Activated naive CD8-positive, alpha-beta T cell treated with anti-CD3 and anti-CD28 coated beads, Interleukin-2, amount 10 ng/mL, durations not matched to agents 7 days and 5 days (primary cell): ENCODE results near the gene A3GALT2. TPM values are rescaled to one million over a fixed set of nuclear protein-coding genes. Genes with fewer than 3 reads are reported as not detected.

ENCODE experiments used
- ATAC-seq: fragments of 150-1000 bp; cut with Tn5 transposase; one replicate; pipeline ENCODE4 v1.10.0; 2021; ENCODE audit warnings: low read depth, moderate library complexity
- POLR2A ChIA-PET: fragments of 350-600 bp; sonication (Branson Sonifier 250); formaldehyde crosslinking; loops from one replicate; lab custom pipeline; 2021; ENCODE audit warnings: antibody characterized with exemption; lab: Charles Lee
- DNase-seq: peaks from one replicate; pipeline ENCODE4 v3.0.0; 2021
- H3K27ac Mint-ChIP-seq: one replicate; pipeline ENCODE4 v1.8.0; 2022; ENCODE audit warnings: mild to moderate bottlenecking, mixed read lengths
- H3K27me3 Mint-ChIP-seq: one replicate; pipeline ENCODE4 v1.8.0; 2022; ENCODE audit warnings: mild to moderate bottlenecking, moderate library complexity, mixed read lengths
- H3K36me3 Mint-ChIP-seq: one replicate; pipeline ENCODE4 v1.8.0; 2021; ENCODE audit warnings: mild to moderate bottlenecking, mixed read lengths
- H3K4me1 Mint-ChIP-seq: one replicate; pipeline ENCODE4 v1.8.0; 2021; ENCODE audit warnings: mixed read lengths
- H3K4me3 Mint-ChIP-seq: one replicate; pipeline ENCODE4 v1.8.0; 2022; ENCODE audit warnings: mild to moderate bottlenecking, moderate library complexity, mixed read lengths
- H3K9me3 Mint-ChIP-seq: one replicate; pipeline ENCODE4 v1.8.0; 2021; ENCODE audit warnings: mixed read lengths
- total RNA-seq, 2 experiments: library from RNA; stranded (reverse); gene quantifications; one replicate each; pipeline ENCODE4 v1.2.3, GENCODE V29; 2021

A3GALT2 gene
- total RNA-seq, 2 experiments from 2014 or later: 0.31 TPM; not detected in 1

GRCh38 chr1:33323663-33324477, 3.0 kb upstream of the A3GALT2 start:
- Mint-ChIP-seq H3K27me3 (no peaks in the 10 kb centered on the region), H3K27ac (no peak overlapping the region), H3K4me1 (peaks cover 7% of the 10 kb centered on the region), H3K9me3 (no peaks in the 10 kb centered on the region), H3K4me3 (no peak overlapping the region), H3K36me3 (peaks cover 17% of the 10 kb centered on the region)
- DNase-seq: no peak
- ATAC-seq: no peak
- POLR2A ChIA-PET: no interaction called here

GRCh38 chr1:33322870-33323585, 2.1 kb upstream of the A3GALT2 start:
- no peak for DNase-seq
- no peak overlapping the region for H3K4me3 Mint-ChIP-seq
- H3K27ac Mint-ChIP-seq: no peak overlapping the region
- peaks cover 3% of the 10 kb centered on the region for H3K27me3 Mint-ChIP-seq
- POLR2A ChIA-PET: no interaction called here
- ATAC-seq: no peak
- no peaks in the 10 kb centered on the region for H3K9me3 Mint-ChIP-seq
- peaks cover 2% of the 10 kb centered on the region for H3K4me1 Mint-ChIP-seq
- peaks cover 11% of the 10 kb centered on the region for H3K36me3 Mint-ChIP-seq

- Mint-ChIP-seq H3K4me3 (no peak overlapping the region), H3K4me1 (peaks cover under 1% of the 10 kb centered on the region), H3K27me3 (peaks cover 6% of the 10 kb centered on the region), H3K36me3 (peaks cover 11% of the 10 kb centered on the region), H3K9me3 (no peaks in the 10 kb centered on the region), H3K27ac (no peak overlapping the region)
- no peak for ATAC-seq
- POLR2A ChIA-PET: no interaction called here
- DNase-seq: no peak
Measured at GRCh38 chr1:33322109-33322508, 1.2 kb upstream of the A3GALT2 start.

- Mint-ChIP-seq H3K27me3 (peaks cover 12% of the 10 kb centered on the region), H3K4me3 (no peak overlapping the region), H3K9me3 (no peaks in the 10 kb centered on the region), H3K36me3 (peaks cover 11% of the 10 kb centered on the region), H3K27ac (no peak overlapping the region), H3K4me1 (no peaks in the 10 kb centered on the region)
- ATAC-seq (no peak), DNase-seq (no peak)
- POLR2A ChIA-PET: no interaction called here
Measured at GRCh38 chr1:33321178-33321577, 280 bp upstream of the A3GALT2 start.

GRCh38 chr1:33319949-33320618, 814 bp downstream of the A3GALT2 start:
- POLR2A ChIA-PET: no interaction called here
- Mint-ChIP-seq H3K4me3 (no peak overlapping the region), H3K27me3 (peaks cover 18% of the 10 kb centered on the region), H3K27ac (no peak overlapping the region), H3K9me3 (no peaks in the 10 kb centered on the region), H3K36me3 (peaks cover 5% of the 10 kb centered on the region), H3K4me1 (no peaks in the 10 kb centered on the region)
- DNase-seq (no peak), ATAC-seq (no peak)

- H3K27me3 Mint-ChIP-seq: peaks cover 18% of the 10 kb centered on the region
- ATAC-seq (no peak), DNase-seq (no peak)
- H3K4me3 Mint-ChIP-seq: no peak overlapping the region
- H3K9me3 Mint-ChIP-seq: no peaks in the 10 kb centered on the region
- peaks cover 4% of the 10 kb centered on the region for H3K36me3 Mint-ChIP-seq
- POLR2A ChIA-PET: no interaction called here
- no peaks in the 10 kb centered on the region for H3K4me1 Mint-ChIP-seq
- no peak overlapping the region for H3K27ac Mint-ChIP-seq
Measured at GRCh38 chr1:33319186-33319948, 1.5 kb downstream of the A3GALT2 start.

- Mint-ChIP-seq H3K4me3 (no peak overlapping the region), H3K4me1 (no peaks in the 10 kb centered on the region), H3K36me3 (peaks cover under 1% of the 10 kb centered on the region), H3K27me3 (peaks cover 18% of the 10 kb centered on the region), H3K9me3 (no peaks in the 10 kb centered on the region), H3K27ac (no peak overlapping the region)
- POLR2A ChIA-PET: no interaction called here
- DNase-seq (no peak), ATAC-seq (no peak)
Measured at GRCh38 chr1:33317946-33318345, 3.0 kb downstream of the A3GALT2 start.

- DNase-seq (no peak), ATAC-seq (no peak)
- Mint-ChIP-seq H3K27ac (no peak overlapping the region), H3K36me3 (no peaks in the 10 kb centered on the region), H3K4me1 (no peaks in the 10 kb centered on the region), H3K9me3 (no peaks in the 10 kb centered on the region), H3K4me3 (no peak overlapping the region), H3K27me3 (peaks cover 20% of the 10 kb centered on the region)
- POLR2A ChIA-PET: no interaction called here
Measured at GRCh38 chr1:33317354-33317753, 3.5 kb downstream of the A3GALT2 start.

- Mint-ChIP-seq H3K27ac (no peak overlapping the region), H3K9me3 (no peaks in the 10 kb centered on the region), H3K27me3 (peaks cover 23% of the 10 kb centered on the region), H3K4me3 (no peak overlapping the region), H3K36me3 (no peaks in the 10 kb centered on the region), H3K4me1 (no peaks in the 10 kb centered on the region)
- no peak for ATAC-seq
- no peak for DNase-seq
- POLR2A ChIA-PET: no interaction called here
Measured at GRCh38 chr1:33316601-33317000, 4.3 kb downstream of the A3GALT2 start.

- peaks cover 23% of the 10 kb centered on the region for H3K27me3 Mint-ChIP-seq
- POLR2A ChIA-PET: no interaction called here
- DNase-seq (no peak), ATAC-seq (no peak)
- H3K9me3 Mint-ChIP-seq: no peaks in the 10 kb centered on the region
- no peak overlapping the region for H3K4me3 Mint-ChIP-seq
- H3K4me1 Mint-ChIP-seq: no peaks in the 10 kb centered on the region
- H3K36me3 Mint-ChIP-seq: no peaks in the 10 kb centered on the region
- H3K27ac Mint-ChIP-seq: no peak overlapping the region
Measured at GRCh38 chr1:33314416-33314815, 6.5 kb downstream of the A3GALT2 start.

- H3K36me3 Mint-ChIP-seq: no peaks in the 10 kb centered on the region
- DNase-seq: no peak
- H3K9me3 Mint-ChIP-seq: no peaks in the 10 kb centered on the region
- no peak overlapping the region for H3K4me3 Mint-ChIP-seq
- no peaks in the 10 kb centered on the region for H3K4me1 Mint-ChIP-seq
- no peak overlapping the region for H3K27ac Mint-ChIP-seq
- ATAC-seq: no peak
- H3K27me3 Mint-ChIP-seq: peaks cover 24% of the 10 kb centered on the region
- POLR2A ChIA-PET: no interaction called here
Measured at GRCh38 chr1:33312413-33312749, 8.5 kb downstream of the A3GALT2 start.

- POLR2A ChIA-PET: no interaction called here
- no peak for ATAC-seq
- Mint-ChIP-seq H3K36me3 (no peaks in the 10 kb centered on the region), H3K4me1 (no peaks in the 10 kb centered on the region), H3K27me3 (peaks cover 20% of the 10 kb centered on the region), H3K9me3 (no peaks in the 10 kb centered on the region), H3K4me3 (no peak overlapping the region), H3K27ac (no peak overlapping the region)
- no peak for DNase-seq
Measured at GRCh38 chr1:33311706-33312412, 9.0 kb downstream of the A3GALT2 start.

- no peaks in the 10 kb centered on the region for H3K36me3 Mint-ChIP-seq
- H3K4me1 Mint-ChIP-seq: no peaks in the 10 kb centered on the region
- H3K27ac Mint-ChIP-seq: no peak overlapping the region
- DNase-seq (no peak), ATAC-seq (no peak)
- H3K4me3 Mint-ChIP-seq: no peak overlapping the region
- H3K9me3 Mint-ChIP-seq: no peaks in the 10 kb centered on the region
- POLR2A ChIA-PET: no interaction called here
- peaks cover 18% of the 10 kb centered on the region for H3K27me3 Mint-ChIP-seq
Measured at GRCh38 chr1:33310702-33311101, 10.2 kb downstream of the A3GALT2 start.
